ENCODE results near the gene PTPN18.

PTPN18 gene

GRCh38 chr2:130339885-130340745 lies 15.7 kb upstream of the PTPN18 start:
- DNase-seq (ENCODE audit: low read depth in 3 of 3) = no peak

- peak in 1 of 3 donors; percentile 19 for DNase-seq (ENCODE audit: low read depth in 3 of 3)
These were observed 14.3 kb upstream of the PTPN18 start for GRCh38 chr2:130341562-130342019.

- peak; percentile 65 to 79 (median 74) for DNase-seq (ENCODE audit: low read depth in 3 of 3)
These were observed 13.8 kb upstream of the PTPN18 start for GRCh38 chr2:130342020-130342532.

- peak; percentile 88 to 93 (median 90) for DNase-seq (ENCODE audit: low read depth in 3 of 3)
These were observed 13.2 kb upstream of the PTPN18 start, which contains the start of gene IMP4 for GRCh38 chr2:130342533-130343275. TSS of gene IMP4 (plus strand) at chr2:130342897. CDS start at chr2:130342933, 36 bp downstream.

GRCh38 chr2:130344578-130344977 lies 11.3 kb upstream of the PTPN18 start:
- no peak for DNase-seq (ENCODE audit: low read depth in 3 of 3)

- DNase-seq (ENCODE audit: low read depth in 3 of 3) = no peak
These were observed 10.8 kb upstream of the PTPN18 start for GRCh38 chr2:130345091-130345490.

GRCh38 chr2:130345611-130346010 lies 10.2 kb upstream of the PTPN18 start:
- DNase-seq (ENCODE audit: low read depth in 3 of 3) = no peak

- no peak for DNase-seq (ENCODE audit: low read depth in 3 of 3)
These were observed 9.7 kb upstream of the PTPN18 start for GRCh38 chr2:130346041-130346740.

- no peak for DNase-seq (ENCODE audit: low read depth in 3 of 3)
These were observed 9.2 kb upstream of the PTPN18 start for GRCh38 chr2:130346741-130347066.

GRCh38 chr2:130347220-130347925 lies 8.5 kb upstream of the PTPN18 start:
- DNase-seq (ENCODE audit: low read depth in 3 of 3) = no peak

GRCh38 chr2:130349174-130349573 lies 6.7 kb upstream of the PTPN18 start:
- no peak for DNase-seq (ENCODE audit: low read depth in 3 of 3)

GRCh38 chr2:130351711-130352110 lies 4.1 kb upstream of the PTPN18 start:
- no peak for DNase-seq (ENCODE audit: low read depth in 3 of 3)

GRCh38 chr2:130352237-130352636 lies 3.6 kb upstream of the PTPN18 start:
- no peak for DNase-seq (ENCODE audit: low read depth in 3 of 3)

GRCh38 chr2:130353291-130354138 lies 2.3 kb upstream of the PTPN18 start:
- DNase-seq (ENCODE audit: low read depth in 3 of 3) = no peak

- DNase-seq (ENCODE audit: low read depth in 3 of 3) = no peak
These were observed 1.8 kb upstream of the PTPN18 start for GRCh38 chr2:130354139-130354428.

GRCh38 chr2:130355172-130355577 lies 681 bp upstream of the PTPN18 start:
- DNase-seq (ENCODE audit: low read depth in 3 of 3) = no peak

- no peak for DNase-seq (ENCODE audit: low read depth in 3 of 3)
These were observed 2.0 kb downstream of the PTPN18 start for GRCh38 chr2:130357864-130358263.

GRCh38 chr2:130358420-130359350 lies 2.8 kb downstream of the PTPN18 start:
- DNase-seq (ENCODE audit: low read depth in 3 of 3) = no peak

GRCh38 chr2:130359466-130359865 lies 3.6 kb downstream of the PTPN18 start:
- DNase-seq (ENCODE audit: low read depth in 3 of 3) = no peak

- DNase-seq (ENCODE audit: low read depth in 3 of 3) = no peak
These were observed 7.6 kb downstream of the PTPN18 start for GRCh38 chr2:130363479-130363878.
